Muscle of back (tissue), 11 donors: ENCODE results near the gene CCDC124. TPM values are rescaled to one million over a fixed set of nuclear protein-coding genes. Genes with fewer than 3 reads are reported as not detected.

ENCODE experiments used
- DNase-seq, 3 donors: peaks; one replicate each; pipeline versions ENCODE4 v3.0.0 to v3.0.0-alpha.2; 2013
- polyA plus RNA-seq, 10 donors: library from polyadenylated mRNA; unstranded; fragments of 120-200 nt; gene quantifications; one replicate each; pipeline ENCODE4 v1.2.1, GENCODE V29; 2013; ENCODE audit not compliant: insufficient read length in 10 of 10

Gene CCDC124
- polyA plus RNA-seq, 10 donors = 39.1 to 76.0 (median 46.1) TPM

DNA sequence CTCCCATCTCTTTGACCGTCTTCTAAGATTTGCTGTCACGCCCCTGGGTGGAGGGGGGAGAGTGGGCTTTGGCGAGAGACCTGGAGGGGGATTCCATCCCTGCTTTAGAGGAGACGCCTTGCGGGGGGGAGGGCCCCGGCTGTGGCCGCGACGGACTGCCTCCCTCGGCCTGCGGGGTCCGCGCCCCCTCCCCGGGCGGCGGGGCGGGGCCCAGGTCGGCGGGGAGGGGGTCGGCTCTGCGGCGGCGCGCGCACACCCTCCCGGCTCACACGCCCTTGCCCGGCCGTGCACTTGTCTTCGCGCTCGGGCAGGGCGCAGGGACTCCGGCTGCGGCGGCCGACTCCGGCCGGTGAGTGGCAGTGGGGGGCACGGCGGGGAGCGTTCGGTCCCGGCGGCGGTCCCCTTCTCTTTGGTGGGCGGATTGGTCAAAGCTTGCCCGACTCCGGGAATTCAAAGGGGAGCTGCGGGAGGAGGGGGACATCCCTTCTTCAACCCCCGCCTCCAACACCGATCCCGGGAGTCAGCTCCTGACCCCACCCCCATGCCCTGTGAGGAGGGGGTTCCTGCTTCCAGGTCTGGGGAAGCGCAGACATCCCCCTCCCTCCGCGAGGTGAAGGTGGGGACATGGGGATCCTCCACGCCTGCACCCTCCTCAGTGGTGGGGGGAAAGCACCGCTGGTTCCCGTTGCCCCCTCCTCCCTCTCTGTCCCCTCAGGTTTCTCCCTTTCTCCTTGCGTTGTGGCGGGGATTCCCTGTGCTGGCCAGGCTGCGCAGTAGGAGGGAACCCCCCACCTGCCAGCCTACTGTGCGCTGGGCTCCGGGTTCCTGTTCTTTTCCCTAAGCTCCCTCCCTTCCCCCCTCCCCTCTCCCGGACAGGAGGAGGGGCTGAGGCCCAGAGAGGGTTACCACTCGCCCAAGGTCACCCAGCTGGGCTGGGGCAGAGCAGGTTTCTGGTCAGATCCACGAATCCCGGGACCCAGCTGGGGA is 19.5 kb downstream of the CCDC124 start:
- DNase-seq = no peak

GRCh38 chr19:17953316-17953801 is 20.5 kb downstream of the CCDC124 start:
- no peak for DNase-seq

- no peak for DNase-seq
Measured at GRCh38 chr19:17953869-17954268, 21.1 kb downstream of the CCDC124 start.

DNA sequence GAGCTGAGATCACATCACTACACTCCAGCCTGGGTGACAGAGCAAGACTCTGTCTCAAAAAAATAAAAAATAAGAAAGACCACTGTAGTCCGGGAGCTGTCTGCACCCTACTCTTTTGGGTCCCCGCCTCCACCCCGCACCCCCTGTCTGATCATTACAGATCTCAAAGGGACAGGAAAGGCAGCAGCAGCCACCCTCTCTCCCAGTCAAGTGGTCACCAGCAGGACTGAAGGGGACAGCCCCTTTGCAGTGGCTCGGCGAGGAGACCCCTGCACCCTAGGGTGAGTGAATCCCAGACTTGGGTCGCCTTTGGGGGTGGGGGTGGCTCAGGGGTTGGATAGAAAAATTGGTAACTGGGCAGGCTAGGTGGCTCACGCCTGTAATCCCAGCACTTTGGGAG is 21.6 kb downstream of the CCDC124 start:
- DNase-seq = no peak

- DNase-seq = no peak
Measured at GRCh38 chr19:17957149-17957849, 24.5 kb downstream of the CCDC124 start.

DNA sequence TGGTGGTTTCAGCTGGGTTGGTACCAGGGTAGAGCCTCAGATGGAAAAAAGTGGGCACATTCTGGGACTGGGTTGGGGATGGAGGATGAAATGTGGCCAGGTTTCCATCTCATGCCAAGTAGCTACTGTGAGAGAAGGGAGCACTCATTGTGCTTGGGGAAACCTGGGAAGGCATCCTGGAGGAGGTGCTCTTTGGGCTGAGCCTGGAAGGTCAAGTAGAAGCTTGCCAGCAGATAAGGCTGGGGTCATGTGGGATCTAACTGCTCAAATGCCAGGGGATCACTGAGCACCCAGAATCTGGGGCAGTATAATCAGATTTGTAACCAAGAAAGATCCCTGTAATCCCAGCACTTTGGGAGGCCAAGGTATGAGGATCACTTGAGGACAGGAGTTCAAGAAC is 25.1 kb downstream of the CCDC124 start:
- DNase-seq = no peak

- no peak for DNase-seq
Measured at GRCh38 chr19:17963936-17964691, 31.3 kb downstream of the CCDC124 start.

DNA sequence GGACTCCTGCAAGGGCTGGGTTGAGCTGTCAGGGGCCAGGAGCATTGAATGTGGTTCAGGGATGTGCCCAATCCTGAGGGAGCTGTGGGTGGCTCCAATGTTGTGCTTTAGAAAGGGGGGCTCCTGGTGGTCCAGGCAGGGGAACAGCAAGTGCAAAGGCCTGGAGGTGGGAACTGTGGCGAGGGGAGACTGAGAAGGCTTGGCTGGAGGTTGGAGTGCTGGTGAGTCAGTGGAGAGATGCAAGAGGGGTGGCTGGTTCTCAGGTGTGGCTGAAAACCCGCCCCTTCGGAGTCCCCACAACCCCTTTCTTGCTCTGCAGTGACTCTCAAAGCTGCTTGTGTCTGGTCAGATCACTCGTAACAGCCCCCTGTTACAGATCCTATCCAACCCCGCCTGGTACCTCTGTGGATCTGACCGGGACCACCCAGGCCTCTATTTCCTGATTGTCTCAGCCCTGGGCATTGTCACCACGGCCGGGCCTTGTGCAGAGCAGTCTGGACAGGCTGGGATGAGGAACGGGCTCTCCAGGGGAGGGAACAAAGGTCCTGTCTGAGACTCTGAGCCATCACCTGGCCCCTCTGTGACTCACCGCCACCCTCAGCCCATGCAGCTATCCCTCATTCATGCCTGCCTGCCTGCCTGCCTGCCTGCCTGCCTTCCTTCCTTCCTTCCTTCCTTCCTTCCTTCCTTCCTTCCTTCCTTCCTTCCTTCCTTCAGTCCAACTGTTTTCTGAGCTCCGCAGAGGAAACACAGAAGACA is 32.7 kb downstream of the CCDC124 start:
- no peak for DNase-seq

- DNase-seq = no peak
Measured at GRCh38 chr19:17966129-17966483, 33.3 kb downstream of the CCDC124 start.

- DNase-seq = peak in 1 of 3 donors; percentile 58
Measured at GRCh38 chr19:17966550-17967256, 33.9 kb downstream of the CCDC124 start, which contains the start of gene KCNN1. Gene KCNN1, plus strand, starts transcription at chr19:17967107. Its CDS starts 6,782 bp downstream, at chr19:17973889.

DNA sequence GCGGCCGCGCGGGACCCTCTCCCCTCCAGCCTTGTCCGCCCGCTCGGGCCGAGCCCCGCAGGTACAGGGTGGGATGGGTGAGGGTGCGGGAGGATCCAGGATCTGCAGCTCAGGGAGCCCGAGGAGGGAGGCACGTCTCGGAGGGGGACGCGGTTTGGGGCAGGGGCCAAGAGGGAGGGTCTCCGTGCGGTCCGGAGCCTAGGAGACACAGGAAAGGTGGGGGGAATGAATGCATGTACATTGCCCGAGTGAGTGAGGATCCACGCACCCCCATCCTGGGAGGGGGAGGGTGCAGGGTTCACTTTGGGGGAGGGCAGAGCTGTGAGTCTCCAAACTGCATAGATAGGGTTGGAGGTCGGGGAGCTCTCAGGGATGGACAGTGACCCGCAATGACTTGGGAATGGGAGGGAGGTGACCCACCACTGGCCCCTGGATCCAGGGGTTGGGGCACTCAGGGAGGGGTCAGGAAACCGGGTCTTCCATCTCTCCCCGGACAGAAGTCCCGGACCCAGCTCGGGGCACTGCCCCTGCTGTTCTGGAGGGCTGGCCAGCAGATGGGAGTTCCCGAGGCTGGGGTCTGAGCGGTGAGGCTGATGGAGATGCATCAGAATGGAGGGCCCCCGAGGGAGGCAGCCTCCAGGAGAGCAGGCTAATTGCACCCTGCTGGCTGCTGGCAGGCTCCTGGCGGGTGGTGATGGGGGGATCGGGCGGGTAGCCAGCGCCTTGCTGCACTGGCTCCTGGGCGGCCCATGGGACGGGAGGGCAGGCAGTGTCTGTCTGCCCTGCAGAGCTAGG is 34.6 kb downstream of the CCDC124 start:
- no peak for DNase-seq

DNA sequence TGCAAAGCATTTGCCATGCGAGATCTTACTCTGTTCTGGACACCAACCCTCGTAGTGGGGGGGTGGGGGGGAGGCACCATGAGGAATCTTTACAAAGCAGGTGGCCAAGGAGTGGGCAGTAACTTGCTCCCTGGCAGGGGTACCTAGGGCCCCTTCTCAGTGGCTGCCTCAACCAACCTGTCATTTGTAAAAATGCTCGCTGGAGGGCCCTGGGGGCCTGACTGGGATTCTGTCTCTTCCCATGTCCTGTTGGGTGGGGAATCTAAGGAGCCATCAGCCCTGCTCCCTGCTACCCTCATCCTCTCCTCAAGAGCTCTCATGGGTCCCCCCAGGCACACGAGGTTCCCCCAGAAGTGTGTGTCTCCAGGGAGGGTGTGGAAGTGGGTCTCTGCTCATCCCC is 35.5 kb downstream of the CCDC124 start:
- DNase-seq = no peak

DNA sequence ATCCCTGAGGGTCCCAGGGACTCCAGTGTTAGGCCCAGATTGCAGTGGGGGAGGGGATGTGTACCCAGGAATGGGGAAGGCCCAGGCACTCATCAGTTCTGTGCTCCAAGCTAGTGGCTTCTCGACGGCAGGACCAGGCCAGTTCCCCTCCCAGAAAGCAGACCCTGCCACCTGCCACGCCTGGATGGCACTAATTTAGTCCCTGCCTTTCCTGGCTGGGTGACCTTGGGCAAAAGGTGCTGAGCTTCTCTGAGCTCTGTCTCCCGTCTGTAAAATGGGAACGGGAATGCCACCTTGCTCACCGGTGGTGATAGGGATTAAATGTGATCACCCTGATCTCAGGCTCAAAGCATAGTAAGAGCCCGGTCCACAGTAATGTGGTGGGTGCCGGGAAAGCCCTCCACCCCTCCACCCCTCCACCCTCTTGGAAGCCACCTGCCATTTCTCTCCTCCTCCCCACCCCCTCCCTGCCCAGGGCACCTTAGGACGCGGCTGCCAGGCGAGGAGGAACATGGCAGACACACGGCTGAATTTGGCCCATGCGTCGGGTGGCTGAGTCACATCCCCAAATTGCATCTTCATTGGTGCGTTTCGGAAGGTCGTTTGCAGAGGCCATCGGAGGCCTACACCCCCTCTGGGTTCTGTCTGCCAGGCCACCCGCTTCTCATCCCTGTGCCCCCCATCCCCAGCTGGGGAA is 36.4 kb downstream of the CCDC124 start:
- DNase-seq = no peak

DNA sequence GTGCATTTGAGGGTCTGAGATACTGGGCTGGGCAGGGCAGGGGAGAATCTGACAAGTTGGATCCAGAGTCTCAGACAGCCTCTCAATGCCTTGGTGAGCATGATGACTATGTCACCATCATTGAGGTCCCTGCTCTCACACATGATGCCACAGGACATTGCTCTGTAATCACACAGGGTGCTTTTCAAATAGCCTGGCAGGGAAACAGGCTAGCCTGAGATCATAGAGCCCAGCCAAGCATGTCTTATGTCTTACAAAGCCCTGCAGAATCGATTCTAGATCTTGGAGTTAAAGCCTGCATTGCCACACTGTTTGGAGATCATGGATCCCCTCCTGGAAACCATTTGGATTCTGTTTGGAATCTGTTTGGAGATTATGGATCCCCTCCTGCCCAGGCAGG is 39.4 kb downstream of the CCDC124 start:
- DNase-seq = no peak

- no peak for DNase-seq
Measured at GRCh38 chr19:17973759-17974158, 40.9 kb downstream of the CCDC124 start.

GRCh38 chr19:17974551-17974950 is 41.7 kb downstream of the CCDC124 start:
- DNase-seq = no peak

DNA sequence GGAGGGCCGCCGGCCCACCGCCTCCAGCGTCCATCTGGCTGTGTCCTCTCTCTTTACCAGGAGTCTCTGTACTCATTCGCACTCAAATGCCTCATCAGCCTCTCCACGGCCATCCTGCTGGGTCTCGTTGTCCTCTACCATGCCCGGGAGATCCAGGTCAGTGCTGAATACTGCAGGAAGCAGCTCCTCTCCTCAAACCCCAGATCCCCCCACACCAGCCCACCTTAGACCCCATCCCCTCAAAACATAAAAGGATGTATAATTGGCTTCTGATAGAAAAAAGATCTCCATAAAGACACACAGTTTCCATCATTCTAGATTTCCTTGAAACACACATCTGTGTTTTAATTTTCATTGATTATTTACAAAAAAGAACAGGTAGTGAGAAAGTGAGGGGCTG is 42.2 kb downstream of the CCDC124 start:
- no peak for DNase-seq

GRCh38 chr19:17977021-17977420 is 44.2 kb downstream of the CCDC124 start:
- no peak for DNase-seq

DNA sequence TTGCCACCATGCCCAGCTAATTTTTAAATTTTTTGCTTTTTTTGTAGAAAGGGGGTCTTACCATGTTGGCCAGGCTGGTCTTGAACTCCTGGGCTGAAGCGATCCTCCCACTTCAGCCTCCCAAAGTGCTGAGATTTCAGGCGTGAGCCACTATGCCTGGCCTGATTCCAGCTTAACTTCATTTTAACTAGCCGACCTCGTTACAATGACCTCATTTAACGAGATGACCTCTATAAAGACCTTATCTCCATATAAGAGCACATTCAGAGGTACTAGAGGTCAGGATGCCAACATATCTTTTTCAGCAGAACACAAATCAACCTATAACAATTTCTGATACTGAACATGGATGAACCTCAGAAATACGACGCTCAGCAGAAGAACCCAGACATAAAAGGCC is 44.7 kb downstream of the CCDC124 start:
- no peak for DNase-seq
